Measurements from ENCODE around the gene TOP3B. TPM values are rescaled to one million over a fixed set of nuclear protein-coding genes. Genes with fewer than 3 reads are reported as not detected.
A peak's percentile ranks its signal among the peaks of the same experiment; 100 is the strongest.

Gene TOP3B
- total and polyA plus RNA-seq, 9 of the 15 experiments (the other 6 are each of a cell fraction or from before 2014, with no cell fraction given), result 3.0 to 188 (median 112) TPM

DNA sequence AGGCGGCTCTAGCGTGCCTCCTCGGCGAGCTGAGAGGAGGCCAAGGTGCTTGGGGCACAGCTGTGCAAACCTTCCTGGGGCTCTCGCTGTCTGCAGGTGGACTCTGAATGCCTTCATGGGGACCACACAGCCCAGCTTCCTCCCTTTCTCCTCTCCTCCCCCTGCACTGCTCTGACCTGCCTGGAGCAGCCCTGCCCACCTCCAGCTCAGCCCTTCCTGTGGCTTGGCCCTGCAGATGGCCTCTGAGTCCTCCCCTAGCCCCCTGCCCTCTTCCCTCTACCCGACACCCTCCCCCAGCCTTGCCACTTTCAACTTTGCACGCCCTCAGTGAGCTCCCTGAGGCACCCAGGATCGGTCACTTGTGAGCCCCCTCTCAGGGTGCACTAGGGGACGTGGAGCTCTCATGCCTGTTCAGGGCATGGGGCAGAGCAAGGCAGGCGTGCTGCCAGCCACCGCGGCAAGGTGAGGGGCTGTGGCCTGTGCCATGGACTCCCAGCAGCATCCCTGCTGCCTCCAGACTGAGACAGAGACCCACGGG lies 61.3 kb downstream of the TOP3B start:
- Histone ChIP-seq H3K79me2 (ENCODE audit: control insufficient read depth, insufficient read depth, low read length) (no peaks in the 10 kb centered on the region), H3K27ac (ENCODE audit: extremely low read depth, low read depth, low read length) (no peak overlapping the region), H4K20me1 (replicated peaks; ENCODE audit: control insufficient read depth, insufficient read depth, low read length) (peaks cover 25% of the 10 kb centered on the region), H3K9ac (ENCODE audit: insufficient read depth in 1 of 2, low read depth in 2 of 2, low read length in 2 of 2) (peak overlapping the region in 1 of 2 experiments; percentile 65; a peak in 2 of 4 replicates), H3K4me1 (replicated peaks in 1 of 2; ENCODE audit: control insufficient read depth in 2 of 2, insufficient read depth in 2 of 2, low read length in 2 of 2) (peaks cover 0 to 56% of the 10 kb centered on the region in 2 experiments; a peak in 3 of 5 replicates), H3K27me3 (ENCODE audit: control insufficient read depth in 2 of 2, insufficient read depth in 2 of 2, low read length in 2 of 2) (no peaks in the 10 kb centered on the region), H3K4me2 (ENCODE audit: insufficient read depth, low read length) (no peak overlapping the region), H3K4me3 (no peak overlapping the region), H2AFZ (ENCODE audit: low read depth, low read length) (no peak overlapping the region), H3K36me3 (ENCODE audit: control insufficient read depth, insufficient read depth, low read length) (peaks cover 9% of the 10 kb centered on the region; the same call in 2 of the 3 replicates), H3K9me1 (ENCODE audit: control insufficient read depth, insufficient read depth, low read length) (peaks cover under 1% of the 10 kb centered on the region), H3K9me3 (replicated peaks; ENCODE audit: control insufficient read depth, insufficient read depth, low read depth, low read length) (no peaks in the 10 kb centered on the region)
- intact Hi-C loops (cut with micrococcal nuclease) (no loop called here), in situ Hi-C loops (cut with MboI) (no loop called here)
- WGBS (ENCODE audit: insufficient coverage, low coverage, missing lambda C conversion rate), result 66% methylated on average over 13 of the region's 13 CpGs
- FAIRE-seq (no peak), DNase-seq (ENCODE audit: extremely low read depth in 1 of 4, low spot score in 3 of 4) (no peak), ATAC-seq (peak; percentile 5)
- ChIA-PET POLR2A (interaction anchor here (0.7 to 49.7 kb wide), 11 partner anchors 2 to 203 kb away, joined by 3 to 1041 read pairs (median 5); partner anchors contain the start of genes MAPK1 and PPM1F), CTCF (ENCODE audit: low intra/inter-chr PET ratio) (no interaction called here)
- BruUV-seq (replicated peaks), result no TSS peak
- TF ChIP-seq MAX (CRISPR knock-in tag; IDR thresholded peaks at IDR 0.05), result peak; percentile 53; the same call in 1 of the 2 replicates
- TF ChIP-seq, protein P1, sequence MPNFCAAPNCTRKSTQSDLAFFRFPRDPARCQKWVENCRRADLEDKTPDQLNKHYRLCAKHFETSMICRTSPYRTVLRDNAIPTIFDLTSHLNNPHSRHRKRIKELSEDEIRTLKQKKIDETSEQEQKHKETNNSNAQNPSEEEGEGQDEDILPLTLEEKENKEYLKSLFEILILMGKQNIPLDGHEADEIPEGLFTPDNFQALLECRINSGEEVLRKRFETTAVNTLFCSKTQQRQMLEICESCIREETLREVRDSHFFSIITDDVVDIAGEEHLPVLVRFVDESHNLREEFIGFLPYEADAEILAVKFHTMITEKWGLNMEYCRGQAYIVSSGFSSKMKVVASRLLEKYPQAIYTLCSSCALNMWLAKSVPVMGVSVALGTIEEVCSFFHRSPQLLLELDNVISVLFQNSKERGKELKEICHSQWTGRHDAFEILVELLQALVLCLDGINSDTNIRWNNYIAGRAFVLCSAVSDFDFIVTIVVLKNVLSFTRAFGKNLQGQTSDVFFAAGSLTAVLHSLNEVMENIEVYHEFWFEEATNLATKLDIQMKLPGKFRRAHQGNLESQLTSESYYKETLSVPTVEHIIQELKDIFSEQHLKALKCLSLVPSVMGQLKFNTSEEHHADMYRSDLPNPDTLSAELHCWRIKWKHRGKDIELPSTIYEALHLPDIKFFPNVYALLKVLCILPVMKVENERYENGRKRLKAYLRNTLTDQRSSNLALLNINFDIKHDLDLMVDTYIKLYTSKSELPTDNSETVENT (CRISPR knock-in tag; IDR thresholded peaks at IDR 0.05), result 0 out of 2 replicates have a peak, but pooled peaks have one; percentile 11
- TF ChIP-seq TBL1XR1 (IDR thresholded peaks at IDR 0.05; ENCODE audit: low read length in 2 of 2), result peak in 1 of 2 experiments; percentile 16; a peak in 1 of 4 replicates
- TF ChIP-seq PHB (CRISPR knock-in tag; IDR thresholded peaks at IDR 0.05), result peak; percentile 77; the same call in 1 of the 2 replicates
- TF ChIP-seq HDAC6 (IDR thresholded peaks at IDR 0.05; ENCODE audit: low read depth, low read length), result 0 out of 2 replicates have a peak, but pooled peaks have one; percentile 25
- TF ChIP-seq CHCHD3 (CRISPR knock-in tag; IDR thresholded peaks at IDR 0.05), result 0 out of 2 replicates have a peak, but pooled peaks have one; percentile 62
- 0 out of 2 replicates have a peak, but pooled peaks have one; percentile 61 for TF ChIP-seq IRF2 (CRISPR knock-in tag; IDR thresholded peaks at IDR 0.05)
- TF ChIP-seq ZNF124 (CRISPR knock-in tag; IDR thresholded peaks at IDR 0.05), result no peak
- TF ChIP-seq MAFG (tag; conservative IDR thresholded peaks at IDR 0.05), result no peak
- TF ChIP-seq, protein P2, sequence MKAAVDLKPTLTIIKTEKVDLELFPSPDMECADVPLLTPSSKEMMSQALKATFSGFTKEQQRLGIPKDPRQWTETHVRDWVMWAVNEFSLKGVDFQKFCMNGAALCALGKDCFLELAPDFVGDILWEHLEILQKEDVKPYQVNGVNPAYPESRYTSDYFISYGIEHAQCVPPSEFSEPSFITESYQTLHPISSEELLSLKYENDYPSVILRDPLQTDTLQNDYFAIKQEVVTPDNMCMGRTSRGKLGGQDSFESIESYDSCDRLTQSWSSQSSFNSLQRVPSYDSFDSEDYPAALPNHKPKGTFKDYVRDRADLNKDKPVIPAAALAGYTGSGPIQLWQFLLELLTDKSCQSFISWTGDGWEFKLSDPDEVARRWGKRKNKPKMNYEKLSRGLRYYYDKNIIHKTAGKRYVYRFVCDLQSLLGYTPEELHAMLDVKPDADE (conservative IDR thresholded peaks at IDR 0.05; ENCODE audit: control insufficient read depth, low read depth, low read length), result 0 out of 2 replicates have a peak, but pooled peaks have one; percentile 46
- TF ChIP-seq, protein P3, sequence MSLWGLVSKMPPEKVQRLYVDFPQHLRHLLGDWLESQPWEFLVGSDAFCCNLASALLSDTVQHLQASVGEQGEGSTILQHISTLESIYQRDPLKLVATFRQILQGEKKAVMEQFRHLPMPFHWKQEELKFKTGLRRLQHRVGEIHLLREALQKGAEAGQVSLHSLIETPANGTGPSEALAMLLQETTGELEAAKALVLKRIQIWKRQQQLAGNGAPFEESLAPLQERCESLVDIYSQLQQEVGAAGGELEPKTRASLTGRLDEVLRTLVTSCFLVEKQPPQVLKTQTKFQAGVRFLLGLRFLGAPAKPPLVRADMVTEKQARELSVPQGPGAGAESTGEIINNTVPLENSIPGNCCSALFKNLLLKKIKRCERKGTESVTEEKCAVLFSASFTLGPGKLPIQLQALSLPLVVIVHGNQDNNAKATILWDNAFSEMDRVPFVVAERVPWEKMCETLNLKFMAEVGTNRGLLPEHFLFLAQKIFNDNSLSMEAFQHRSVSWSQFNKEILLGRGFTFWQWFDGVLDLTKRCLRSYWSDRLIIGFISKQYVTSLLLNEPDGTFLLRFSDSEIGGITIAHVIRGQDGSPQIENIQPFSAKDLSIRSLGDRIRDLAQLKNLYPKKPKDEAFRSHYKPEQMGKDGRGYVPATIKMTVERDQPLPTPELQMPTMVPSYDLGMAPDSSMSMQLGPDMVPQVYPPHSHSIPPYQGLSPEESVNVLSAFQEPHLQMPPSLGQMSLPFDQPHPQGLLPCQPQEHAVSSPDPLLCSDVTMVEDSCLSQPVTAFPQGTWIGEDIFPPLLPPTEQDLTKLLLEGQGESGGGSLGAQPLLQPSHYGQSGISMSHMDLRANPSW (CRISPR knock-in tag; IDR thresholded peaks at IDR 0.05), result 0 out of 2 replicates have a peak, but pooled peaks have one; percentile 2
- TF ChIP-seq KLF6 (CRISPR knock-in tag; IDR thresholded peaks at IDR 0.05; ENCODE audit: borderline replicate concordance), result no peak
- 0 out of 4 replicates have a peak, but pooled peaks of 1 of the 2 experiments have one; percentile 29 for TF ChIP-seq MAZ (CRISPR knock-in tag; conservative IDR thresholded peaks at IDR 0.05 in 1 of 2, IDR thresholded peaks at IDR 0.05 in 1 of 2)
